ENCODE data around the gene LTB4R.

LTB4R gene

GRCh38 chr14:24278424-24278823 lies 32.9 kb upstream of the LTB4R start:
- TF ChIP-seq POLR2AphosphoS5 (IDR thresholded peaks at IDR 0.05; ENCODE audit: low read depth, low read length) (no peak), REST (IDR thresholded peaks at IDR 0.05; ENCODE audit: insufficient read depth in 1 of 2, low read depth in 2 of 2, low read length in 2 of 2) (no peak), SIN3A (IDR thresholded peaks at IDR 0.05; ENCODE audit: borderline replicate concordance, insufficient read depth, low read length) (no peak), FOXP2 (optimal IDR thresholded peaks at IDR 0.05; ENCODE audit: borderline replicate concordance, extremely low read depth, extremely low read length, insufficient read depth) (no peak), TAF1 (IDR thresholded peaks at IDR 0.05; ENCODE audit: borderline replicate concordance, insufficient read depth, low read length) (no peak)

GRCh38 chr14:24279301-24280186 lies 31.8 kb upstream of the LTB4R start:
- TF ChIP-seq FOXP2 (optimal IDR thresholded peaks at IDR 0.05; ENCODE audit: borderline replicate concordance, extremely low read depth, extremely low read length, insufficient read depth) (no peak), REST (IDR thresholded peaks at IDR 0.05; ENCODE audit: insufficient read depth in 1 of 2, low read depth in 2 of 2, low read length in 2 of 2) (no peak)

GRCh38 chr14:24280797-24281460 lies 30.4 kb upstream of the LTB4R start:
- TF ChIP-seq POLR2AphosphoS5 (IDR thresholded peaks at IDR 0.05; ENCODE audit: low read depth, low read length) = no peak
- TF ChIP-seq SIN3A (IDR thresholded peaks at IDR 0.05; ENCODE audit: borderline replicate concordance, insufficient read depth, low read length) = no peak
- no peak for TF ChIP-seq TAF1 (IDR thresholded peaks at IDR 0.05; ENCODE audit: borderline replicate concordance, insufficient read depth, low read length)
- no peak for TF ChIP-seq REST (IDR thresholded peaks at IDR 0.05; ENCODE audit: insufficient read depth in 1 of 2, low read depth in 2 of 2, low read length in 2 of 2)
- TF ChIP-seq FOXP2 (optimal IDR thresholded peaks at IDR 0.05; ENCODE audit: borderline replicate concordance, extremely low read depth, extremely low read length, insufficient read depth) = no peak

- no peak for TF ChIP-seq FOXP2 (optimal IDR thresholded peaks at IDR 0.05; ENCODE audit: borderline replicate concordance, extremely low read depth, extremely low read length, insufficient read depth)
- TF ChIP-seq SIN3A (IDR thresholded peaks at IDR 0.05; ENCODE audit: borderline replicate concordance, insufficient read depth, low read length) = no peak
- no peak for TF ChIP-seq REST (IDR thresholded peaks at IDR 0.05; ENCODE audit: insufficient read depth in 1 of 2, low read depth in 2 of 2, low read length in 2 of 2)
- no peak for TF ChIP-seq POLR2AphosphoS5 (IDR thresholded peaks at IDR 0.05; ENCODE audit: low read depth, low read length)
- TF ChIP-seq TAF1 (IDR thresholded peaks at IDR 0.05; ENCODE audit: borderline replicate concordance, insufficient read depth, low read length) = no peak
Observed at GRCh38 chr14:24281636-24282035, 29.7 kb upstream of the LTB4R start.

Data from PFSK-1 (cell line).